Activated CD8-positive, alpha-beta memory T cell treated with anti-CD3 and anti-CD28 coated beads for 24 hours (primary cell): ENCODE data around the gene CDC42BPG.

Experiments used
- DNase-seq: peaks from one replicate; pipeline ENCODE4 v3.0.0-alpha.2; 2020

CDC42BPG gene

DNA sequence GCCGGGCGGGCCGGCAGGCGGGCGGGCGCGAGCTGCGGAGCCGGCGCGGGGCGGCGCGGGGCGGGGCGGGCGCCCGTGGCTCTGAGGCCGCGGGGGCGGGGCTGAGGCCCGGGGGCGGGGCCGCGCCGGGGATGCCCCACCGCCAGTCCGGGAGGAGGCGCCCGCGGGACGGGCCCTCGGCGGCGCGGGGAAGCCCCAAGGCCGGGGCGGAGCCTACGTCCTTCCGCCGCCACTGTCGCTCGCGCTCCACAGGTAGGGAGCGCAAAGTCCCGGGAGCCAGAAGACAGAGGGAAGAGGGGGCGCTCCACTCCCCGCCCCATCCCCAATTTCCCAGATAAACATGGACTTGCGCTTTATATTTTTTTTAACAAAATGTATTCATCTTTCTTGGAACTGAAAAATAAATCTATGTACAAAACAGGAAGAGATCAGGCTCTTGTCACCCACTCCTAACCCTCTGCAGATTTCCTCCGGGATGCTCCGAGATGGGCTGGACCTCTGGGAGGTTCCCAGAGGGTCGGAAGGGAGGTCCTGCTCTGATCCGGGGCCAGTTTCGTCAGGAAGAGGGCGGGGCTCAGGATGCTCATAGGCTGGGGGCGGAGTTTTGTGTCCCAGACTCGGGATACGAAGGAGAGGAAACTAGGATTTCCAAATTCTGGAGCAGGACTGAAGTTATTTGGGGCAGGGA lies 41.2 kb downstream of the CDC42BPG start, which contains the start of gene MAP4K2:
Gene MAP4K2, minus strand, starts transcription at position 57 of the 688 bp plus-strand sequence. CDS start 65 bp downstream, outside the sequence.
- peak; percentile 91 for DNase-seq

DNA sequence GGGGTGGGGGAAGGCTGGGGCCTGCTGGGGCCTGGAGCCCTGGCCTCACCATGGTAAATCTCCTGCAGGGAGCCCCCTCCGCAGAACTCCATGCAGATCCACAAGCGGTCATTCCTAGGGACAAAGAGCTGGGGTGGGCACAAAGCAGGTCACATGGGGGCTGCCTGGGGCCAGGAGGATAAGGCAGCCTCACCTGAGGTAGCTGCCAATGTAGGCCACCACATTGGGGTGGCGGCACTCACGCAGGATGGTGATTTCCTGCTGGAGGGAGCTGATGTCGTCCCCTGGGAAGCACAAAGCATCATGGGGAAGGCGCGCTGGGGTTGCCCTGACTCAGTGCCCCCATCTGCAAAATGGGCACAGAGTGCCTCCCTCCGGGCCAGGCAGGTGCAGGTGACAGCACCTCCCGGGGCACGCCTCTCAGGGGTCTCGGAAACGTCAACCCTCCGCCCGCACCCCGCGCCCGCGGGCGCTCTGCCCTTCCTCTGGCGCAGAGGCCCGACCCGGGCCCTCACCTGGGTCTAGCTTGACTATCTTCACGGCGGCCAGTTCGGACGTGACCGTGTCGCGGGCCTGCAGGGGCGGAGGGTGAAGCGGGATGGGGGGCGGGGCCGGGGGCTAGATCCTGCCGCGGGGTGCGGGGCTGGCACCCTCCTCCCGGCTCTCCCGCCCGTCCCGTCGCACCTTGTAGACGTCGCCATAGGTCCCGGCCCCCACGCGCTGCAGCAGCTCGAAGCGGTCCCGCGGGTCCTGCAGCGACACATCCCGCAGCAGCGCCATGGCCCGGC lies 41.9 kb downstream of the CDC42BPG start:
- DNase-seq, result no peak

DNA sequence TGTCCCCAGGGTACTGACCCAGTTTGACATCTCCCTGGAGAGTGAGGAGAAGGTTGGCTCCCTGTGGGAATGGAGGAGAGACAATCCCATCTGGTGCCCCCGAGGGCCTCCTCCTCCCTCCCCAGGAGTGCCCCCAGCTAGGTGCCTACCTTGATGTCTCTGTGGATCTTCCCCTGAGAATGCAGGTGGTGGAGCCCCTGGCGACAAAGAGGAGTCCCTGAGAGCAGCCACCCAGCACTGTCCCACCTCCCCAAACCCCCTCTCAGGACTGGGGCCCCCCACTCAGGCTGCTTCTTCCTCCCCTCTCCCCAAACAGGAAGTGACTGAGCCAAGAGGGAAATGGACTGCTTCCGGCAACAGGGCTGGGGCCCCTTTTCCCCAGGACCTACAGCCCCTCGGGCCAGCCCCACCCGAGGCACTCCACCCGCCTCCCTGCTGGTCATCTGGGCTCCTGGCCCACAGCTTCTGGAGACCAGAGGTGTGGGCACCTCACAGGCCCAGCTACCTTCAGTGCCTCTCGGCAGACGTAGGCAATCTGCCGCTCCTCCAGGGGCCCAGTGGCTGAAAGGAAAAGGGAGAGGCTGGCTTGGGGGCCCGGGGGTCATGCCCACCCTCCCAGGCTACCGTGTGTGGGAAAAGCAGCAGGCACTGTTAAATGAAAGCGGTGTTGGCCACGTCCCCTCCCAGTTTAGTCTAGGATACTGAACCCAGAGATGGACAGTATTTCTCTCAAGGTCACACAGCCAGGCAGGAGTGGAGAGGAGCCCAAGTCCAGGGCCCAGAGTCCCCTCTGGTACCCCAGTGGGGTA lies 42.7 kb downstream of the CDC42BPG start:
- DNase-seq, result no peak

DNA sequence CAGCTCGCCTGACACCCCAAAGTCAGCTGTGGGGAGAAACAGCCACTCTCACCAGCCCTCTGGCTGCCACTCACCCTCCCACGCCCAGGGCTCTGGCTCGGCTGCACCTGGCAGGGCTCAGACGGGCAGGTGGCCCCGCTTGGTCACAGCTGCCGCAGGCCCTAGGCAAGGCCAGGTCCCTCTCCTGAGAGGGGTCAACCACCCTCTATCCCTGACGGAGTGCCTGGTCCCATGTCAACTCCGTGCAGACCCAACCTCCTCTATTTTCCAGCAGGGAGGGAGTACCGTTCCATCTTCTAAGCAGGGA lies 43.3 kb downstream of the CDC42BPG start:
- DNase-seq, result no peak

DNA sequence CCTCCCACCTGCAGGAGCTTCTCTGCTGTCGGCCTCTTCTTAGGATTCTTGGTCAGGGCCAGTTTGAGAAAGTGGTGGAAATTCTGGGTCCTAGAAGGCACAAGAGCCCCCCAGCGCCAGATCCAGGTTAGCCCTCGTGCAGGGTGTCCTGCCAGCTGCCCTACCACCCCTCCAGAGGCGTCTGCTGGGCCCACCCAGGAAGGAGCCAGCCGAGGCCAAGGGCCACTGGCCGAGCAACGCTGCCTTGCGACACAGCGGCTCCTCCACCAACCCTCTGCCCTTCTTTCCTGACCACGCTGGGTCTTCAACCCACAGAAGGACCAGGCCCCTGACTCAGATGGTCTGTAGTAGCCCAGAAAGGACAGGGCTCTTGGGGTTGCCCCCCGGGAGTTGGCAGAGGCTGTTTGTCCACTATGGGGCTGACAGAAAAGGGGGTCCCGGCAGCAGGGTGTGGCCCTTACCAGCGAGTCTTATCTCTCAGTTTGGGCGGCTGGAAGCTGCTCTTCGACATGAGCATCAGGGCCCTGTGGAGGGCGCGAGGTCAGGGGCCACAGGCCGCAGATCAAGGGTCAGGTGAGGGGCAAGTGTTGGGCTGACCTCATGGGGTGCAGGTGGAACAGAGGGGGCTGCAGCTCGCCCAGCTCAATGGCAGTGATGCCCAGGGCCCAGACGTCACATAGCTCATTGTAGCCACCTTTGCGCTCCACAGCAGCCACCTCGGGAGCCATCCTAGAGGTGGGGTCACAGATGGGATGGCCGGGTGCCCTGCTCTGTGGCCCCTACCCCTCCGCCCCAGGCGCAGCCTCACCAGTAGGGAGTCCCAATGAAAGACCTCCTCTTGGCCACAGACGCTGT lies 43.9 kb downstream of the CDC42BPG start:
- DNase-seq, result no peak

DNA sequence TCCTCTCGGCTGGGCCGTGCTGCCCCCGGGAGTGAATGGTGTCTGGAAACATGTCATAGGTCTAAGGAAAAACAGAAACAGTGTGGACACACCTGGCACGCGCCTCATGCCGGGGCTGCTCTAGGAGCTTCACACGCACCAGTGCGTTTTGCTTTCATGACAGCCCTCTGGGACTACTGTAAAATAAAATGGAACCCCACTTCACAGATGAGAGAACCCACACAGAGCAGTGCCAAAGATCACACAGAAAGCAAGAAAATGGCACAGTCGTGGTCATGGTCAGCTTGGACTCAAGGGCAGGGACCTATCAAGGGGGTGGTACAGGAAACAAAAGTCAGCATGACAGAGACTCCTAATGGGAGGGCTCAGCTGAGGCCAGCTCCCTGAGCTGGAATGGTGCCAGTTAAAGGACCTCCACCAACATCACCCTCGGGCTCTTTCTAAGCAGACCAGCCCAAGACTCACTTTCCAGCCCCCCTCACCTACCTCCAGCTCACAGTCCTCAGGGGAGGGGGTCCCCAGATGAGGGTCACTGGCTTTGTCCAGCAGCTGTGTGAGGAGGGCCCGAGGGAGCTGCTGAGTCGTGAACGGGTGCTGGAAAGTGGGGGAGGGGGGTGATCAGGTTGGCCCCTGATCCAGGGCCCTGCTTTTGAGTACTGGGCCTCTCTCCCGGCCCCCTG lies 44.7 kb downstream of the CDC42BPG start:
- DNase-seq, result no peak

DNA sequence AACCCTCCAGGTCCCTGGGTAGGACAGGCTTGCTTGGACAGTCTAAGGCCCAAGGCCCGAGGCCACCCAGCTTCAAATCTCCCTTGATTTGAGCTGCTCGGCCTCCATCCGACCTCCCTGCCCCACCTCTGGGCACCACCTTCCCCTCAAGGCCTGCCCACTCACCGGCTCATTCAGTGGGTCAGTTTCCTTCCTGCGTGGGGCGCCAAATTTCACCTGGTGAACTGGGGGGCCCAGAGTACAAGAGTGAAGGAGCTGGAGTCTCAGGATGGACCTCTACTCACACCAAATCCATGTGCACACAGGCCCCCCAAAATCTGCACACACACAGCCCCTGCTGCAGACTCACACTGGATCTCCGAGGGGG lies 45.2 kb downstream of the CDC42BPG start:
- DNase-seq, result no peak

DNA sequence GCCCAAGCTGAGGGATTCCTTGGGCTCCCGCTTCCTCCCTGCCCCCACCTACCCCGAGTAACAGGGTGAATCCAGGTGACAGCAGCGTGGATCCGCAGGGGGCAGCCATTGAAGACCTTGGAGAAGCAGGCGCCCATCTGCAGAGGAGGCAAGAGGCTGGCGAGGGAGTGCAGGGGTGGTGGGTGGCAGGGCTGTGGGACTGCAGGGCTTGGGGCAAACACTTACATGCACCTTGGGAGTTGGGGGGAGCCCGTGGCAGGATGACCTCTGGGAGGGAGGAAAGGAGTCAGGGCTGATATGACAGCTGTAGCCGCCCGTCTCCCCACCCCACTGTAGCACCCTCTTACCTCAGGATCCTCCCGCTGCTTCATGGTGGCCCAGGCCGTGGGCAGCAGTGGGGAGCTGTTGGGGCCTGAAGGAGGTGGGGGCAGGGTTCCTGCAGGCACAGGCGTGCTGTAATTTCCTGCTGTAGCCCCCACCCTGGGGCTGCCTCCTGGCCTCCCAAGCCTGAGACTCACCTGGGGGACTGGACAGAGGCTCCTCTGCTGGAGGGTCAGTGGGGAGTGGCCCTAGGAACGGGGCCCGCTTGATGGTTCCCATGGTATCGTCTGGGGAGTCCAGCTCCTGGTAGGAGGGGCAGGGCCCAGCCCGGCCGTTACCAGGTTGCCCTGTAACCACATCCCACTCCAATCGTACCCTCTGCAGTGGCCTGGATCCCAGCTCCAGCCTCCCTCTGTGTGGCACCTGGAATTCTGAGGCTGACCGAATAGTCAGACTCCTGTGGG lies 47.5 kb downstream of the CDC42BPG start:
- DNase-seq, result no peak

DNA sequence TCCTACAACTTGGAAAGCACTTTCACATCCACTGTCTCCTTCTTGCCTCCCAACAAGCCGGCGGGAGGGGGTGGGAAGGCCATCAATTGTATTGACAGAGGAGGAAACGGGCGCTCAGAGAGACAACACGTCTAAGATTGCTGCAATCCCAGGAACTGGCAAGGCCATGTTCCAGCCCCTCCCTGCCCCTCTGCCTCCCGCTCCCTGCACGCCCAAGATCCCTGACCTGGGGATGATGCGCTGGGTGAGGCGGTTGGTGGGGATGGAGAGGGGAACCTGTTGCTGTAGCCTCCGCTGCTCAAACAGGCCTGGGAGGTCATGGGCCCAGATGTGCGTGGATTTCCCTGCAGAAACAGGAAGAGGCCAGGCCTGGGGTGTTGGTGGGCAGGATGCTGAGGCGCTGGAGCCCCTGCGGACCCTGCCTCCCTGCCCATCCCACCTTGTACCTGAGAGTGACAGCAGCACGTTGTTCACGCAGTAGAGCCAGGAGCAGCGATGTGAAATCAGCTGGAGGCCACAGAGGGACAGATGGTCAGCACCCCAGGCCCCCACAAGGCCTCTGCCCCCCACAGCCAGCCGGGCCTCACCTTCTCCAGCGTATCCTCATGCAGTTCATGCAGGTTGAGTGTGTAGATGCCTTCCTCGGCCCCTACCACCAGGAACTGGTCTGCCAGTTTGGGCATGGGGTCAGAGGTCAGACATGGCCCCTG lies 48.3 kb downstream of the CDC42BPG start:
- no peak for DNase-seq

DNA sequence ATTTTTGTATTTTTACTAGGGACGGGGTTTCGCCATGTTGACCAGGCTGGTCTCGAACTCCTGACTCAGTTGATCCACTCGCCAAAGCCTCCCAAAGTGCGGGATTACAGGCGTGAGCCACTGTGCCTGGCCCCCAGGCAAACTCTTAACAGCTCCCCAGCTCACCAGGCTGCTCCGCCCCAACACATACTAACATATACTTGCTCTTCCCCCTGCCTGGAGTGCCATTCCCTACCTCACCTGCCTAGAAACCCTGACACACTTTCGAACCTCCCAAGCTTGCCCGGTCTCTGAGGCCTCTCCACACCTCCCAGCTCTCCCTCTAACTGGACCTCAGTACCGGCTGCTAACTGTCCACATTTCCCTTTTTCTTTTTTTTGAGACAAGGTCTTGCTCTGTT lies 49.9 kb downstream of the CDC42BPG start:
- no peak for DNase-seq

DNA sequence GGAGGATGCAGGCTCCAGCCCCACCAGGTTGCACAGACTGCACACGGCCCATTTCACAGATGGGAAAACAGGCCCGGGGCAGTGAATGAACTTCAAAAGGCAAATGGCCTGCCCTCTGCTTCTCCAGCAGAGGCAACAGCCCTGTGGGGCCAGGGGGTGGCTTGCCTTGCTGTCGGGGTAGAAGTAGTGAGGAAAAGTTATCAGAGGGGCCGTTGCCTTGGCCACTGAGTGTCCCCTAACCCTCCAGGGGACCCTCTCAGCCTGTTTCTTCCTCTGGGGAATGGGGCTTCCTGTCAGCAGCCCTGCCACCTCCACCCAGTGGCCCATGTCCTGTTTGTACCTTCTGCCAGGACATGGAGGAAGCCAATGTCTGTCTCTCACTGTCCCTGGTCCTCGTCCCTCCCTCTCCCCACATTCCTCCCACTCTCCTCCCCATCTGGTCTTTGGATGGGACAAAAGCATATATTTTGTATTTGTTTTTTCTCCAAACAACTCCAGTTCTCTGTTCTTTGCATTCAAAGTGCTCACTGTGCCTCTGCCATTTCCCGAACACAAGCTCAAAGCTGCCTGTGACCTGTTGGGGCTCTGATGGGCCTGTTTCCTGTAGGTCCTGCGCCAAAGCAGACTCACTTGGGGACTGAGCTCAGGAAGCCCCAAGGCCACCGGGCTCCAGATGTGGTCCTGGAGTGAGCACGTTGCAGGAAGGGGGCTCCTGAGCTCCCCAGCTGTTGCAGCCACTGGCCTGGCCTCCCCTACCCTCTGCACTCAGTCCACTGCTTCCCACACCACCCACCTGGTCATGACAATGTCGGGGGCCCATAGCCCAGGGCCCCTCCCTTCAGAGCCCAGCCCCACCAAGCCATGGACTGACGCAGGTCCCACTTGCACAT lies 50.9 kb downstream of the CDC42BPG start:
- DNase-seq, result no peak

DNA sequence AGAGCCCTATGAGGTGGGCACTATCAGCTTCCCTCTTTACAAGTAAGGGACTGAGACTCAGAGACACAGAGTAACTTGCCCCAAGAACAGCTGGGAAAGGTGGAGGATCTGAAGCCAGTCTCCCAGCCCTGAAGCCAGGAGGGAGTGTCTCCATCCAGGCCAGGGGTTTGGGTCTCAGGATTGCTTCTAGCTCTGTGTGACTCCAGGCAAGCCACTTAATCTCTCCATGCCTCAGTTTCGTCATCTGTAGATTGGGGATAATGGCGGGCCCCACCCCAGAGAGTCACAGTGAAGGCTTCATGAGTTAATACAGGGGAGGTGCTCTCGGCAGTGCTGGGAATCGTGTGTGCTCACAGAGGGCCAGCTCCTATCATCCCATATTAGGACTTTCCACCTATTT lies 52.0 kb downstream of the CDC42BPG start:
- no peak for DNase-seq

DNA sequence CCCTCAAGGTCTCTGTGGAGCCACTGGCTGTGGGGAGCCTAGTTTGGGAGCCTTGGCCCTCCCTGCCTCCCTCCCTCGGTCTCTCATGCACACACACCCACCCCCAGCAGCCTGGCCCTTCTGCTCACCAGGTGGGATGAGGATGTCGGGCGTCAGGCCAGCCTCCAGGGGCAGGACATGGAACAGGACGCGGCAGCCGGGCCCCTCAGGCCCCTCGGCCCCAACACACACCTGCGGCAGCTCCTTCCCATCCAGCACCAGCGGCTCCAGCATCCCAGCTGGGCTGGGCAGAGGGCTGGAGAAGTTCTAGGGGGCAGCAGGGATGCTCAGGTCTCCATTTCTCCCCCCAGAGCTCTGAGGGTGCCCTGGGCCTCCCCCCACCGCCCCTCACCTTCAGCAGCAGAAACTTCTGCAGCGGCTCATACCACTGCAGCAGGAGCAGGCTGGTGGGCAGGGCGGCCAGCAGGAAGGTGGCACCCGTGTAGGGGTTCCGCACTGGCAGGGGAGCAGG lies 52.6 kb downstream of the CDC42BPG start:
- no peak for DNase-seq

DNA sequence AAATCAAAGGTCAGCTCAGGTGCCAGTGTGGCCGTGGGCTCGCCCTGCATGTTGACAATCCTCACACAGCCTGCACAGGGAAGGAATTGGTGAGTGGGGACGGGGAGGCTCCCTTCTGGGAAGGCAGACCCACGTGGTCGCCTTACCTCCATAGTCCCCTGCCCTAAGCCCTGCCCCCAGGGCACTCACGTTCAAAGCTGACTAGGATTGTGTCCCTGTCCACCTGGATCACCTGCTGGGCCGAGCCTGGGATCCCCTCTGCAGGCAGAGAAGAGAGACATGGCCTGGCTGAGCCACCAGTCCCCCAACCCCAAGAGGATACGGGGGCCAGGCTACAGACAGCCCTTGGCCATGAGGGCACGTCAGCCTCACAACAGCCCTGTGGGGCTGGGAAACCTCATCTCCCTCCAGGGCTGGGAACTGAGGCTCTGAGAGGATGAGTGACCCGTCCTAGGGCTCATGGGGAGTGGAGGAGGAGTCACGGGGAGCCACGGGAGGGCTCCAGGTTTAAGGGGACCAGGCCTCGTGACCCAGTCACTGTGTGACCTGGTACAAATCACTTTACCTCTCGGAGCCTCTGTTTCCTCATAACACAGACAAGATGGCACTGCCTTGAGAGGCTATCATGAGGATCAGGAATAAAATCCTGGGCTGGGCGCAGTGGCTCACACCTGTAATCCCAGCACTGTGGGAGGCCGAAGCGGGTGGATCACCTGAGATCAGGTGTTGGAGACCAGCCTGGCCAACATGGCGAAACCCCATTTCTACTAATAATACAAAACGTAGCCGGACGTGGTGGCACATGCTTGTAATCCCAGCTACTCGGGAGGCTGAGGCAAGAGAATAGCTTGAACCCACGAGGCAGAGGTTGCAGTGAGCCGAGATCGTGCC lies 54.0 kb downstream of the CDC42BPG start:
- no peak for DNase-seq

DNA sequence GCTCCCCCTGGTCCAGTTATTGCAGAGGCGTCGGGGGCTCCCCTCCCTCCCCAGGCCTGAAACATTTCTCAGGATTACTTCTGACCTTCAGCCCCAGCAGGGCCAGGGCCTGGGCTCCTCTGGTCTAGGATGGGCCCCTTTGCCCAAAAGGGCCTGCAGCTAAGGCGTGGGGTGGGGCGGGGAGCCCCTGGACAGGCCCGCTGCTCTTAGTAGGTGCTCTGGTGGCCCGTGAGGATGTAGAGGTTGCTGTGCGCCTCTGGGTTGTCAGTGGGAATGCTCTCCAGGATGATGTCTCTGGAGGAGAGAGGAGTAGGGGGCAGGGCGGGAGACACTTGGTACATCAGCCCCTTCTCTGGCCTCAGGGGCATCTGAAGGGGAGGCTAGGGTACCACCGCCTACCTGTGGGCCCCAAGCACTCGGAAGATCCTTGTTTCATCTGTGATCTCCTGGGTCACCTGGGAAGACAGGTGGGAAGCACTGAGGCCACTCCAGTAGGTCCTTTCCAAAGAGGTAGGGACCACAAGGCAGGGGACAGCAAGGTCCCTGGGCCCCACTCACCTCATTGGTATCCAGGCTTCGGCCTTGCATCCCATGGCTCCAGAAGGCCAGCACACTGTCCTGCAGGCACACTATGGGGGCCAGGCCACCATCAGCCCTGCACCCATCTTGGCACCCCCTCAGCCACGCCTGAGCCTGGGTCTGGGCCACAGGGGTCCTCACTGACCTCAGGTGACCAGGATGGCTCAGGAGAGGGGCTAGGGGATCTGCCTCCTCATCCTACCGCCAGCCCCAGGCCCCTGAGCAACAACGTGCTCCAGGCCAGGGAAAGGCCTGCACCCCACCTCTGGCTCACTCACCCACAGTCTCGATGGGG lies 54.9 kb downstream of the CDC42BPG start:
- DNase-seq, result no peak

DNA sequence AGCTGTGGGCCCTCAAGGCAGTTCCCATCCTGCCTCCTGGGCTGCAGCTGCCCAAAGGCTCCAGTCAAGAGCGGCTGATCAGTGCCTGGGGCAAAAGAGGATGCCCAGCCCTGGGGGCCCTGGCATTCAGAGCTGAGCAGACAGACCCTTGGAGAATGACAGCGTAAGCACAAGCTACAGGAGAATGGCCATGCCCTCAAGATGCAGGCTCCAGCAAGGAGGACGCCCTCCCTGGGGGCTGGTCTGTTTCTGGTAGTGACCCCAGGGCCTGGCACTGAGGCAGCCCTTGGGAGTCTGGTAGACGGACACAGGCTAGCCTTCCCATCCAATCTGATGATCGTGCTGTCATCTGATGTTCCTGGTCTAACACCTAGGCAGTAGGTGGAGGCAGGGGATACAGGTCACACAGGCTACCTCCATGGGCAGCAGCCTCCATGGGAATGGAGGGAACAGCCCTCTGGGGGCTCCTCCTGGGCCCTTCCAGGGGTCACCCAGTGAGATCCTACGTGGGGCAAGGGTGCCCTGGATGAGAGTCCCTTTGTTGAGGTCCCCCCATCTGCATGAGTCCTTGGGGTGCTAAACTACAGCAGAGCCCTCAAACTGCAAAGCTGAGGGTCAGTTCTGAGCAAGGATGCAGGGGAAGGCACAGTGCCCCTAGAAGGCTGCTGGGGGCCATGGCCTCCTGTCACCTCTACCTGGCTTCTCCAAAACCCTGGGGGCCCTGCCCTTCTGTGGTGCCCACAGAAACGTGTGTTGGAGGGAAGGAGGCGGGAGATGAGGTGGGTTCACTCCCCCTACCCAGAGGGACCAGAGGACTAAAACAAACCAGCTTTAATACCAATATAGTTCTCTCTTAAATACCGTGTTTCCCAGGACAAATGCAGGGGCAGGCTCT lies 55.9 kb downstream of the CDC42BPG start:
- DNase-seq, result no peak
